Adipose tissue (tissue), 3 donors: ENCODE data around the gene PPM1A. TPM values are rescaled to one million over a fixed set of nuclear protein-coding genes. Genes with fewer than 3 reads are reported as not detected.

Experiments used
- H3K27ac ChIP-seq: one replicate; pipeline ENCODE4 v1.5.1; 2013; ENCODE audit warnings: low read depth, low read length
- WGBS, 3 donors: extraction: QIAGEN DNeasy Blood & Tissue Kit; methylation state at CpG; one replicate each; pipeline ENCODE4 v1.1.7; 2013; 5-methylcytosine and 5-hydroxymethylcytosine counted together
- polyA plus RNA-seq, 3 donors: library from polyadenylated mRNA; stranded (reverse); fragments of 200-250 nt; gene quantifications; one replicate each; pipeline ENCODE4 v1.2.3, GENCODE V29; 2013
- donor health status: healthy with polysubstance abuse.
- donor health status: Bipolar disorder and iron deficiency.
- donor health status: healthy.

Gene PPM1A
- polyA plus RNA-seq, 3 donors, result 12.7 to 27.4 (median 22.9) TPM

GRCh38 chr14:60250257-60251035 is 1.4 kb downstream of the PPM1A start:
- H3K27ac ChIP-seq, result no peak overlapping the region
- WGBS, 3 donors, result 12 to 23% (median 21%) methylated on average over 9 of the region's 9 CpGs

DNA sequence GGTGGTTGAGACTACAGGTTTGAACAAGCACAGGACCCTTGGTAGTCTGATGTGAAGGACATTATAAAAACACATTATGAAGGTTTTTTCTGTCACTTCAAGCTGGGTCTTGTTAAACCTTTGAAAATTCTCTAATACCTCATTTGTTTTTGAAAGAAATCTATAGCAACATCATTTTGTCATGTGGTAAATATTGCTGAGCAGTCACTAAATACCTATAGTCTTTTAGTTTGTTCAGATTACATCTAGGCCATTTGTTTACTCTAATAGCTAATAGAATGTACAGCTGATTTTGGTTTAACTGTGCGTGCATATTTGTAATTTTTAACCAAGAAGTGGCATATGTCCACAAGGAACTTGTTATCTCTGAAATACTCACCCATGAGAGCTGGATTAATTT is 2.9 kb downstream of the PPM1A start:
- 49 to 92% (median 81%) methylated on average over 1 of the region's 1 CpG for WGBS, 3 donors
- H3K27ac ChIP-seq, result no peak overlapping the region

DNA sequence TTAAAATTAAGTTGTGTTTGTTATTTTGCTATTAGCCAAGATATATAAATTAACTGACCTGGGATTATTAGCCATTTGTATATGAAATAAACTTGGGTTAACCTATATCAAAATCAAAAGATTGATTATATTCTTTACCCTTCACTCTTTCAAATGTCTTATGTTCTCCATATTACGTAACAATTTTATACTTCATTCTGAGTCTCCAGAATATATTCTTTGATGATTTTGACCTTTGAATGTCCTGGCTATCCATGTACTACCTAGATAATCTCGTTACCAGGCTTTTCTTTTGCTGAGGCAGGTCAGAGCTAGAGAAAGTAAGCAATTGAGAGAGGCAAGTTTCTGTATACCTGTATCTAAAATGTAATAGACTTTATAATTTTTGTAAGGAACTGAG is 3.6 kb downstream of the PPM1A start:
- no peak overlapping the region for H3K27ac ChIP-seq
- WGBS, 3 donors, result 72 to 90% (median 85%) methylated on average over 2 of the region's 2 CpGs

GRCh38 chr14:60253649-60254048 is 4.6 kb downstream of the PPM1A start:
- 55 to 83% (median 80%) methylated on average over 3 of the region's 3 CpGs for WGBS, 3 donors
- H3K27ac ChIP-seq, result no peak overlapping the region

DNA sequence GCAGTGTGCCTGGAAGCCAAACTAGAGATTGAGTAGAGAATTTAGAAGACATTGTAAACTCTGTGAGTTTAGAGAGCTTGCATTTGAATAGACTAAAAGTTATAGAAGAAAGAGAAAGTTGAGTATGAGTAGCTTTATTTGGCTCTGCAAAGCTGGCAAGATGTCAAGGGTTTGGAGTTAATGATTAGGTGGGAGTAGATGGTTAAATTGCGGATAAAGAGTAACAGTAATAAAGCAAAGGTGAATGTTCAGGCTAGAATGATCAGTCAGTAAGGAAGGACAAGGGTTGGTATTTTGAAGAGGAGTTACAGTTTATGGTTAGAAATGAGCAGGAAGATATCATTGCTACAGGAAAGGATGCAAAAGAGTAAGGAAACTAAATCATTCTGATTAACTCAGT is 5.2 kb downstream of the PPM1A start:
- no peak overlapping the region for H3K27ac ChIP-seq
- WGBS, 3 donors, result 13 to 69% (median 63%) methylated on average over 1 of the region's 1 CpG

- 85 to 97% (median 93%) methylated on average over 1 of the region's 1 CpG for WGBS, 3 donors
Measured at GRCh38 chr14:60257865-60258264, 8.8 kb downstream of the PPM1A start.

DNA sequence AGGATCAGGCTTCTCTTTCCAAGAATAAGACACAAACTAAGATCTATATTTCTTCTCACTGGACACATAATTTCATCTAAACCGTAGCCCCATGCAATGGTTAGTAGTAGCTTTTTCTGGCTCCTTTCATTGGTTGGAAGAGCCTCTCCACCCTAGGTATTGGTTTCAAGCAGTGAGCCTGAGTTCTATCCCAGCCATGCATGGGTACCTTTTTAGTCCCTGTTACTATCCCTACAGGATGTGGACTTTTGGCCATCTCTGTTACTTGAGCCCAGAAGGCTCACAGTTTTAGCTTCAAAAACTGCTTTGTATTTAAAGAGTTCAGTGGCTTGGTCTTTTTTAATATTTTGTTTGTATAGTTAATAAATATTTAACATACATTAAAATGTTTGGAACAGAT is 16.1 kb downstream of the PPM1A start:
- no peak overlapping the region for H3K27ac ChIP-seq
- 95 to 100% (median 97%) methylated on average over 1 of the region's 1 CpG for WGBS, 3 donors

More at GRCh38 chr14:60257865-60258264, 8.8 kb downstream of the PPM1A start:
- no peak overlapping the region for H3K27ac ChIP-seq

DNA sequence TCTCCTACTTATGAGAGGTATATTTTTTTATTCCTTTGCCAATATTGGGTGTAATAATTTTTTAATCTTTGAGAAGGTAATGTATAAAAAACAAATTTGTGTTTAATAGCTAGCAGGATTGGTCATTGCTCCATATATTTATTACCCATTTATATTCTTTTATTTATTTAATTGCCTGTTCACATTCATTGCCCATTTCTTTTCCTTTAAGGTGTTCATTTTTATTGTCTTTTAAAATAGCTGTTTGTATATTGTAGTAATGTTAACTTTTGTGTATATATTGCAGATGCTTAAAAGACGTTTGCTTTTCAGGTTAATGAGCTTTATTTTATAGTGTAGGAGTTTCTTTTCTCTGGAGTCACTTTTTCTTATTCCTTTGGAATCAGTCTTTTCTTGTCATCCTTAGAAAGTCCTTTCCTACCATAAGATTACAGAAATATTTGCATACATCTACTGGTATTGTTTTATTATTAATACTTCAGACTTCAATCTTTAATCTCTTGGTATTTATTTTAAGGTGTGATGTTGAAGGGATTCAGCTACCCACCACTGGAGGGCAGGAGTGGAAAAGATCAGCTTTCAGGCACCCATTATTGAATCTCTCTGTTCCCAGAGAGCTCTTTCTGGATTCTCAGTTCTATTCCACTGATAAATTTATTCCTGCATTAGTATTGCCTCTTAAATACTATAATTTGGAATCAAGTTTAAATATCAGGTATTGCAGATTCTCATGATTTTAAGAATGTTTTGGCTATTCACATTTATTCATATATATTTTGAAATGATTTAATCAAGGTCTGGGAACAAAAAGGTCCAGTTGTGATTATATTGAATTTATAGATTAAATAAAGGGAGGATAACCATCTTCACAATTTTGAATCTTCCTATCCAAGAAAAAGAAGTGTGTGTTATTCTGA is 17.3 kb downstream of the PPM1A start:
- no peak overlapping the region for H3K27ac ChIP-seq
- WGBS, 3 donors, result 93 to 95% (median 93%) methylated on average over 1 of the region's 1 CpG

- 95 to 100% (median 97%) methylated on average over 2 of the region's 2 CpGs for WGBS, 3 donors
Measured at GRCh38 chr14:60272177-60272576, 23.2 kb downstream of the PPM1A start.

DNA sequence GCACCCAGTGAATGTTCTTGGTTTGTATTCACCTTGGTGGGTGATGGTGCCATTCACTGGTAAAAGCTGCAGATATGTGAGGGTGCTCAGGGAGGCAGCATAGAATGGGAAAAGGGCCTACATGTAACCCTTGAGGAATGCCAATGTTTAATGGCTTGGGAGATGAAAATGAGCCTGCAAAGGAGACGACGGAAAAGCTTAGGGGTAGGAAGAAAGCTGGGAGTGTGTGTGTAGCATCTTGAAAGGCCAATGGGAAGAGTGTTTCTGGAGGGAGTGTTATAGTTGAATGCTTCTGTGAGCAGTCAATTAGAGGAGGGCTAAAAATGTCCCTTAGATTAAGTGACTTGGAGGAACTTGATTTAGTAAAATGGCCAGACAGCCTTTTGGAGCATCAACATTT is 24.9 kb downstream of the PPM1A start:
- no peak overlapping the region for H3K27ac ChIP-seq
- 91 to 95% (median 93%) methylated on average over 2 of the region's 2 CpGs for WGBS, 3 donors

More at GRCh38 chr14:60272177-60272576, 23.2 kb downstream of the PPM1A start:
- no peak overlapping the region for H3K27ac ChIP-seq

DNA sequence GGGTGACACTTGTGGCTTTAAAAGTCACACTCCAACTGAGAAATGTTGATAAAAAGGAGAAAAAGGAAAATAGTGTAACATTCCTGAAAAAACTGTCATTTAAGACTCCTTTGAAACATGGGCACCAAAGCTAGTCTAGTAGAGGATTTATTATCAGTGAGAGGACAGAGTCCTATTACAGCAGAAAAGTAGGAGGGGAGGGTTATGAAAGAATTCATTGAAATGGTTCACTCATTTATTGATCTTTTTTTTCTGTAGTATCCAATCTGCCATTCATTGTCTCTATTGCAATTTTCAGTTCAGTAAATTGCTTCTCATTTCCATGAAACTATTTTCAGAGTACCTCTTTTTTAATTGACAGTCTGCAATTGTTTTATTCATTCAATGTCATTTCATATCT is 25.4 kb downstream of the PPM1A start:
- H3K27ac ChIP-seq, result no peak overlapping the region

- WGBS, 3 donors, result 58 to 66% (median 61%) methylated on average over 4 of the region's 4 CpGs
- H3K27ac ChIP-seq, result no peak overlapping the region
Measured at GRCh38 chr14:60275932-60276331, 26.9 kb downstream of the PPM1A start.

DNA sequence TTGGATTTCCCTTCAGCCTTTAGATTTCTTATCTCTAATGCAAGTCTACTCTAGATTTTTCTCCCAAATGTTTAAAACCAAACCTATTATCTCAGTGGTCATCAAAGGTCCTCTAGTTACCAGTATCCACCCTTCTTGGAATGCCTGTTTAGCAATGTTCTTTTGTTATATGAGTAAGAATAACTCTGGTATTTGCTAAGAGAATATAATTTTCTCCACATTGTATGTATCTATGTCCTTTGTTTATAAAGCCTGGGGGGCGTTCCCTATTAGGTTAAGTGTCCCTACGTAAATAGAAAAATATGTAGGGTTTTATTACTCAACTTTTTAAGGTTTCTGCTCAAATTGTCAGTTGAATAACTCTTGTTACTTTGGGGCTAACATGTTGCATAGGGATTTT is 27.3 kb downstream of the PPM1A start:
- WGBS, 3 donors, result 78 to 98% (median 83%) methylated on average over 2 of the region's 2 CpGs
- H3K27ac ChIP-seq, result no peak overlapping the region

- no peak overlapping the region for H3K27ac ChIP-seq
- WGBS, 3 donors, result 46 to 84% (median 79%) methylated on average over 2 of the region's 2 CpGs
Measured at GRCh38 chr14:60277605-60278190, 28.7 kb downstream of the PPM1A start.

- 56 to 72% (median 64%) methylated on average over 2 of the region's 2 CpGs for WGBS, 3 donors
- no peak overlapping the region for H3K27ac ChIP-seq
Measured at GRCh38 chr14:60278350-60278749, 29.3 kb downstream of the PPM1A start.

DNA sequence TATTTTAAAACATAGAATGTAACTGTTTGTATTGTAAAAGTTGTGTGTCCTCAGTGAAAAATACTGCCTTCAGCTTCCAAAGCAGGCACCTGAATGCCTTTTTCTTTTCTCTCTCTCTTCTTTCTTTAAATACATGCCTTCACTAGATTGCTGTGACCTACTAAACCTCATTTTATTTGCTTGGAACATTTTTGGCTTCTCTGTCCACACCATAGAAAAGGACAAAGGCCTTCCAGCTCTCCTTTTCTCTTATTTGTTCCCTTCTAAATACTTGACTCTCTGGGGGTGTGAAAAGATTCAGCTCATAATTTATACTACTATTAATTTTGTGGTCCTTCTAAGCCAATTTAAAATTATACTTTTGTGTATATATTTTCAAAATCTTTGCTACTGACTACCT is 38.4 kb downstream of the PPM1A start:
- no peak overlapping the region for H3K27ac ChIP-seq

- 53 to 97% (median 88%) methylated on average over 1 of the region's 1 CpG for WGBS, 3 donors
- H3K27ac ChIP-seq, result no peak overlapping the region
Measured at GRCh38 chr14:60288279-60288678, 39.3 kb downstream of the PPM1A start.

DNA sequence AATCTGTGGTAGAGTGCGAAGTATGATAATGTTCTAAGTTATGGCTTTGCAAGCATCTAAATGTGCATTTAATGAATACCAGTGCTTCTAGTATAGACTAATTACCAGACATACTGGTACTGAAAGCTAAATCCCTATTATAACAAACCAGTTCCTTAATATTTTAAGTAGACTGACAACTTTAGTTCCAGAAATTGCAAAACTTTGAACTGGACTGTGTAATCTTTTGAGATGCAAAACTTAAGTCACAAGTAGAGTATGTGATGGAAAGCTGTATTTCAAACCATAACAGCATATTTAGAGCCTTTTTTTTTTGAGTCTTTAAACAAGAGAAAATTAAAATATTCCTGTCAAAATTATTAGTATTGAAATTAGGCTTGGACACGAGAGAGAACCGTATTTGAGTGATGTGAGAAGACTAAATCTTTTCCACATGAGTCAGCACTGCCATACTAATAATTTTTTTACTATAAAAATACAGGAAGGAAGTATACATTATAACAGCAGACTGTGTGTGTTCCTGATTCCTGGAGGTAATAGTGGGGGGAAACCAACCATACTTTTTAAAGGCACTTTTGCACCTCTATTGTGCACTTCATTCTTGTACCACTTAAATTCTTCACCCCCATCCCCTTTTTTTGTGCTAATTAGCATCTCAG is 45.5 kb downstream of the PPM1A start:
- 80 to 95% (median 90%) methylated on average over 3 of the region's 3 CpGs for WGBS, 3 donors
- no peak overlapping the region for H3K27ac ChIP-seq

GRCh38 chr14:60300019-60300418 is 51.0 kb downstream of the PPM1A start:
- H3K27ac ChIP-seq, result no peak overlapping the region
